Spleen (tissue), 11 donors: Measurements from ENCODE around the gene CLCNKA. TPM values are rescaled to one million over a fixed set of nuclear protein-coding genes. Genes with fewer than 3 reads are reported as not detected.

Experiments
- DNase-seq: peaks from one replicate; pipeline ENCODE4 v3.0.0-alpha.2; 2020
- H3K27ac ChIP-seq, 8 donors: fragments of 200-600 bp; sonication (generic) in 7 of 8; 1 replicate in 4 of 8; 2 replicates in 4 of 8; pipeline versions ENCODE4 v1.5.0 to v1.8.0; 2016 to 2021; ENCODE audit warnings: inconsistent platforms in 4 of 8, mild to moderate bottlenecking in 4 of 8, moderate library complexity in 1 of 8
- H3K27me3 ChIP-seq, 7 donors: fragments of 200-600 bp; sonication (generic) in 6 of 7; replicated peaks in 1 of 7; 1 replicate in 4 of 7; 2 replicates in 3 of 7; pipeline versions ENCODE4 v1.5.0 to v1.8.0; 2016 to 2021; ENCODE audit warnings: inconsistent platforms in 3 of 7, mild to moderate bottlenecking in 1 of 7
- H3K36me3 ChIP-seq, 6 donors: fragments of 200-600 bp; sonication (generic) in 5 of 6; 1 replicate in 4 of 6; 2 replicates in 2 of 6; pipeline versions ENCODE4 v1.5.0 to v1.8.0; 2016 to 2021; ENCODE audit warnings: inconsistent platforms in 2 of 6
- H3K4me1 ChIP-seq, 6 donors: fragments of 200-600 bp; sonication (generic) in 5 of 6; 1 replicate in 3 of 6; 2 replicates in 3 of 6; pipeline versions ENCODE4 v1.5.0 to v1.8.0; 2016 to 2021; ENCODE audit warnings: inconsistent platforms in 3 of 6
- H3K4me3 ChIP-seq, 8 donors: fragments of 200-600 bp; sonication (generic) in 7 of 8; 1 replicate in 4 of 8; 2 replicates in 4 of 8; pipeline versions ENCODE4 v1.5.0 to v1.8.0; 2016 to 2021; ENCODE audit warnings: inconsistent platforms in 4 of 8, mild to moderate bottlenecking in 4 of 8, moderate library complexity in 2 of 8
- H3K9me3 ChIP-seq, 8 donors: fragments of 200-600 bp; sonication (generic) in 7 of 8; 1 replicate in 4 of 8; 2 replicates in 4 of 8; pipeline versions ENCODE4 v1.5.0 to v1.8.0; 2016 to 2021; ENCODE audit warnings: inconsistent platforms in 4 of 8
- POLR2A ChIP-seq, 3 donors: fragments of 450-650 bp; IDR thresholded peaks; one replicate each; pipeline ENCODE4 v1.5.1; 2017; ENCODE audit warnings: antibody characterized with exemption in 3 of 3, mild to moderate bottlenecking in 1 of 3
- POLR2AphosphoS5 ChIP-seq, 3 donors: sonication (generic); formaldehyde crosslinking; IDR thresholded peaks; one replicate each; pipeline ENCODE4 v1.5.1; 2017; ENCODE audit warnings: antibody characterized with exemption in 3 of 3
- WGBS, 5 donors: extraction: QIAGEN DNeasy Blood & Tissue Kit in 3 of 5; methylation state at CpG; one replicate each; pipeline versions ENCODE4 v1.1.5 to v1.1.7; 2013 to 2018; 5-methylcytosine and 5-hydroxymethylcytosine counted together
- intact Hi-C: fragments of 100-400 bp; cut with DNase I; formaldehyde crosslinking; loops from one replicate; pipeline ENCODE4 v1.15.0; 2023; ENCODE audit warnings: low total_unique reads
- polyA plus RNA-seq, 3 donors: library from polyadenylated mRNA; stranded (reverse); fragments of 200-250 nt; gene quantifications; one replicate each; pipeline ENCODE4 v1.2.1, GENCODE V29; 2013
- small RNA-seq, 4 donors: library from RNA; depleted of rRNA; stranded (forward); fragments of <200 nt; gene quantifications; one replicate each; pipeline ENCODE3, GENCODE V24; 2016
- total RNA-seq, 7 donors: library from RNA; depleted of rRNA in 3 of 7; stranded (reverse); fragments of >200 nt in 3 of 7; fragmentation: NEBNext Ultra II Directional in 4 of 7; extraction: Animal tissue kit (Norgen Biotek cat#: 25700) in 4 of 7; gene quantifications; one replicate each; pipeline versions ENCODE4 v1.1.0 to v1.2.1, GENCODE V29; 2016 to 2021
- TF ChIP-seq, protein P1 (sequence below), 11 experiments: fragments of 200-600 bp in 7 of 11; fragments of 450-650 bp in 4 of 11; sonication (generic) in 4 of 11; IDR thresholded peaks in 8 of 11; conservative IDR thresholded peaks in 3 of 11; 1 replicate in 7 of 11; 2 replicates in 4 of 11; pipeline versions ENCODE4 v1.4.0 to v1.8.0; 2016 to 2021; ENCODE audit warnings: antibody characterized with exemption in 11 of 11, inconsistent platforms in 4 of 11, mild to moderate bottlenecking in 1 of 11
- donor health status: healthy with polysubstance abuse.
- donor health status: DM: no; HTN: no; CAD: no; lungs with moderate emphysema.
- donor health status: DM: no; HTN: no; CAD: no.
- donor health status: Bipolar disorder and iron deficiency.
- donor health status: healthy.
- donor health status: DM: no; HTN: no; CAD: no.
- donor health status: DM: yes; HTN: yes; CAD: no.

CLCNKA gene
- total and polyA plus RNA-seq, 10 donors: 0.19 to 0.50 (median 0.30) TPM; not detected in 4

DNA sequence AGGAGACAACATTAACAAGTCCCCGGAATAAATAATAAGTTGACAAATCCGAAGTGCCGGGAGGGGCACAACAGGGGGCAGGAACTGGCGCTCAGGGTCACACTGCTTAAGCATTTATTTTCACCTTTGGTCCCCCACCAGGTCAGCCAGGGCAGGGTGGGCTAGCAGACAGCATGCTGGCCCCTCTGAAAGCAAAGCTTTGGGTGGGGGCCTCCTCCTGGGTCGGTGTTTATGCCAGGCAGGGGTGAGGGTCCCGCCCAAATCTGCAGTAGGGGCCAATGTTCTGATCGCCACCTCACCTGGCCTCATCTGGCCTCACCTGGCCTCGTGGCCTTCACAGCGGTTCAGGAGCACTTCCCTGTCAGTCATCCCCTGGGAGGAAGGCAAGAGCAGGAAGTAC, 59.8 kb downstream of the CLCNKA start:
- Histone ChIP-seq H3K4me3 (no peak overlapping the region), H3K27me3 (no peaks in the 10 kb centered on the region), H3K27ac (no peak overlapping the region), H3K36me3 (no peaks in the 10 kb centered on the region), H3K4me1 (peaks cover 0 to 20% (median 9%) of the 10 kb centered on the region in 6 donors), H3K9me3 (no peaks in the 10 kb centered on the region)
- no peak for TF ChIP-seq POLR2AphosphoS5 (IDR thresholded peaks at IDR 0.05)
- TF ChIP-seq, protein P1, sequence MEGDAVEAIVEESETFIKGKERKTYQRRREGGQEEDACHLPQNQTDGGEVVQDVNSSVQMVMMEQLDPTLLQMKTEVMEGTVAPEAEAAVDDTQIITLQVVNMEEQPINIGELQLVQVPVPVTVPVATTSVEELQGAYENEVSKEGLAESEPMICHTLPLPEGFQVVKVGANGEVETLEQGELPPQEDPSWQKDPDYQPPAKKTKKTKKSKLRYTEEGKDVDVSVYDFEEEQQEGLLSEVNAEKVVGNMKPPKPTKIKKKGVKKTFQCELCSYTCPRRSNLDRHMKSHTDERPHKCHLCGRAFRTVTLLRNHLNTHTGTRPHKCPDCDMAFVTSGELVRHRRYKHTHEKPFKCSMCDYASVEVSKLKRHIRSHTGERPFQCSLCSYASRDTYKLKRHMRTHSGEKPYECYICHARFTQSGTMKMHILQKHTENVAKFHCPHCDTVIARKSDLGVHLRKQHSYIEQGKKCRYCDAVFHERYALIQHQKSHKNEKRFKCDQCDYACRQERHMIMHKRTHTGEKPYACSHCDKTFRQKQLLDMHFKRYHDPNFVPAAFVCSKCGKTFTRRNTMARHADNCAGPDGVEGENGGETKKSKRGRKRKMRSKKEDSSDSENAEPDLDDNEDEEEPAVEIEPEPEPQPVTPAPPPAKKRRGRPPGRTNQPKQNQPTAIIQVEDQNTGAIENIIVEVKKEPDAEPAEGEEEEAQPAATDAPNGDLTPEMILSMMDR (IDR thresholded peaks at IDR 0.05 in 8 of 11, conservative IDR thresholded peaks at IDR 0.05 in 3 of 11): no peak
- DNase-seq: no peak
- intact Hi-C loops: loop anchor here (2.0 kb wide), 1 partner anchor 105 kb away; no protein-coding TSS in a partner anchor
- WGBS, 5 donors: 78 to 88% (median 83%) methylated on average over 9 of the region's 9 CpGs

DNA sequence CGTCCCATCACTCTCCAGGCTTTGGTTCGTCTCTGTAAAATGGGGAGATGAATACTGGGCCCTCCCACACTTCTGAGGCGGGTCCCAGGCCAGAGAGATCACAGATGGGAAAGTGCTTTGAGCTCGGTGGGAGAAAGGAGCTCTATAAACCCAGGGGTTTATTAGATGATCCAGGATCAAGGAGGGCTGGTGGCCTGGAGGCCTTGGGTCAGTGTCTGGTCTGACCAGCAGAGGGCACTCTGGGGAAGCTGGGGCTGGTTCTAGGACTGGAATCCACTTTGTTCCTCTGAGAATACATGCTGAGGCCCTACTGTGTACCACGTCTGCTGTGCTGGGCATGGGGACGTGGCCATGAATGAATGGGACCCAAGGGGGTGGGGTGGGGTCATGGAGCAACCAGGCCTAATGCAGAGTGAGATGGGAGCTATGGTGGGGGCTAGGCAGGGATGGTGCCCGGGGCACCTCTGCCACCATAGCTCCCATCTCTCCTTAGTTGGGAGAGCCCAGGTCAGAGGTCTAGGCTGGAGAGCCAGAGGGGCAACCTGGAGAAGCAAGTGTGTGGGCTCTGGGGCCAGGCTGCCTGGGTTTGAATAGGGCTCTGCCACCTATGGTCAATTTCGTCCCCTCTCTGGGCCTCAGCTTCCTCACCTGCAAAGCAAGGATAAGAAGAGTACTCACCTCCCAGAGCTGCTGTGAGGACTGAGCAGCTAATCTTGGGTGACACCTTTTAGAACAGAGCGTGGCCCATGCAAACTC, 60.6 kb downstream of the CLCNKA start:
- no peaks in the 10 kb centered on the region for H3K36me3 ChIP-seq
- H3K27me3 ChIP-seq: no peaks in the 10 kb centered on the region
- intact Hi-C loops: loop anchor here (2.0 kb wide), 1 partner anchor 104 kb away; no protein-coding TSS in a partner anchor

DNA sequence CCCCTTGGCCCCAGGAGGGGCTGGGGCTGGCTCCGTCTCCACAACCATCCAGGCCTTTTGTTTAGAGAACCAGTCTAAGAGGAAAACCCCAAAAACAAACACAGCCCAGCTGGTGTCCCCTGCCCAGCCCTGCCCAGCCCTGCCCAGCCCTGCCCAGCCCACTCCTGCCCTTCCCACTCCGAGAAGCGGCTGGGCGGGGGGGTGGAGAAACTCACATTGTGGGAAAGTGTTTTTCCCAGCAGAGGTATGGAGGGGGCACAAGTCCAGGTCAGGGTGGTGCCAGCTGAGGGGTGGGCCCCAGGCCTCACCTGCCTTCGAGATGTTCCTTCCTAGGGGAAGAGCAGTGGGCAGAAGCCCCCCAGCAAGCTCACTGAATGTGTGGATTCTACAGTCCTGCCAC, 61.6 kb downstream of the CLCNKA start:
- Histone ChIP-seq H3K4me1 (peaks cover 0 to 27% (median 12%) of the 10 kb centered on the region in 6 donors), H3K27ac (no peak overlapping the region), H3K4me3 (no peak overlapping the region), H3K27me3 (no peaks in the 10 kb centered on the region), H3K36me3 (no peaks in the 10 kb centered on the region), H3K9me3 (no peaks in the 10 kb centered on the region)
- WGBS, 5 donors: 83 to 95% (median 91%) methylated on average over 5 of the region's 5 CpGs
- DNase-seq: no peak
- intact Hi-C loops: loop anchor here (2.0 kb wide), 1 partner anchor 103 kb away; no protein-coding TSS in a partner anchor
- no peak for TF ChIP-seq POLR2A (IDR thresholded peaks at IDR 0.05)
- TF ChIP-seq POLR2AphosphoS5 (IDR thresholded peaks at IDR 0.05): no peak
- TF ChIP-seq, protein P1 (IDR thresholded peaks at IDR 0.05 in 8 of 11, conservative IDR thresholded peaks at IDR 0.05 in 3 of 11): no peak

More for the DNA sequence above, 60.6 kb downstream of the CLCNKA start:
- 60 to 82% (median 67%) methylated on average over 9 of the region's 9 CpGs for WGBS, 5 donors
- no peak overlapping the region for H3K4me3 ChIP-seq
- no peaks in the 10 kb centered on the region for H3K9me3 ChIP-seq
- TF ChIP-seq, protein P1 (IDR thresholded peaks at IDR 0.05 in 8 of 11, conservative IDR thresholded peaks at IDR 0.05 in 3 of 11): peak; percentile 63 to 92 (median 83)
- no peak for TF ChIP-seq POLR2A (IDR thresholded peaks at IDR 0.05)
- no peak overlapping the region for H3K27ac ChIP-seq
- peaks cover 0 to 20% (median 9%) of the 10 kb centered on the region in 6 donors for H3K4me1 ChIP-seq
- DNase-seq: peak; percentile 87

Small RNA genes lying within 50 kb of the gene (small RNA-seq; reads per million reads assigned to genes)
- gene AL355994.1: 0 reads per million in 4 donors
- gene AL355994.5: 0 reads per million in 4 donors

Other genes starting within 250 kb of the CLCNKA start
- gene UQCRHL, start 214.4 kb upstream of the CLCNKA start, total RNA-seq: 1 to 10 TPM in 6 of 7 donors, under 1 TPM in 1; 0.67 to 2.6 (median 1.2) TPM
- gene UQCRHL, start 214.4 kb upstream of the CLCNKA start, polyA plus RNA-seq: 1 to 10 TPM; 1.9 to 2.6 (median 2.4) TPM
- gene SPEN, start 174.3 kb upstream of the CLCNKA start, total RNA-seq: 10 to 100 TPM; 54.1 to 75.9 (median 63.0) TPM
- gene SPEN, start 174.3 kb upstream of the CLCNKA start, polyA plus RNA-seq: 10 to 100 TPM in 1 of 3 donors, 1 to 10 TPM in 2; 8.0 to 14.1 (median 9.3) TPM
- 10 to 100 TPM; 36.8 to 73.4 (median 52.1) TPM for gene ZBTB17, start 45.9 kb upstream of the CLCNKA start, total RNA-seq
- 100 to 1,000 TPM in 2 of 3 donors, 10 to 100 TPM in 1; 46.5 to 139 (median 111) TPM for gene ZBTB17, start 45.9 kb upstream of the CLCNKA start, polyA plus RNA-seq
- gene SRARP, start 17.8 kb upstream of the CLCNKA start, total RNA-seq: not detected
- not detected for gene SRARP, start 17.8 kb upstream of the CLCNKA start, polyA plus RNA-seq
- 1 to 10 TPM in 6 of 7 donors, under 1 TPM in 1; 0.60 to 3.7 (median 2.2) TPM for gene HSPB7, start 4.0 kb upstream of the CLCNKA start, total RNA-seq
- 1 to 10 TPM; 2.3 to 8.1 (median 4.2) TPM for gene HSPB7, start 4.0 kb upstream of the CLCNKA start, polyA plus RNA-seq
- gene CLCNKB, start 21.7 kb downstream of the CLCNKA start, total RNA-seq: under 1 TPM in 1 of 7 donors, not detected in 6; 0.13 TPM
- gene CLCNKB, start 21.7 kb downstream of the CLCNKA start, polyA plus RNA-seq: under 1 TPM; 0.04 to 0.10 (median 0.06) TPM
- gene FAM131C, start 51.6 kb downstream of the CLCNKA start, total RNA-seq: under 1 TPM in 1 of 7 donors, not detected in 6; 0.47 TPM
- gene FAM131C, start 51.6 kb downstream of the CLCNKA start, polyA plus RNA-seq: under 1 TPM in 1 of 3 donors, not detected in 2; 0.11 TPM
- 10 to 100 TPM; 10.6 to 35.7 (median 17.1) TPM for gene EPHA2, start 134.0 kb downstream of the CLCNKA start, total RNA-seq
- 1 to 10 TPM; 2.0 to 7.4 (median 2.6) TPM for gene EPHA2, start 134.0 kb downstream of the CLCNKA start, polyA plus RNA-seq
- 10 to 100 TPM in 1 of 7 donors, 1 to 10 TPM in 6; 3.5 to 12.9 (median 8.0) TPM for gene ARHGEF19, start 190.6 kb downstream of the CLCNKA start, total RNA-seq
- 1 to 10 TPM; 4.8 to 7.7 (median 6.4) TPM for gene ARHGEF19, start 190.6 kb downstream of the CLCNKA start, polyA plus RNA-seq
- 1 to 10 TPM; 4.0 to 7.6 (median 5.3) TPM for gene CPLANE2, start 215.1 kb downstream of the CLCNKA start, total RNA-seq
- gene CPLANE2, start 215.1 kb downstream of the CLCNKA start, polyA plus RNA-seq: 1 to 10 TPM; 2.1 to 6.1 (median 2.2) TPM